Thyroid gland (tissue), 4 donors: Measurements from ENCODE around the gene FMN2.

Source experiments
- CTCF ChIP-seq, 6 experiments: fragments of 200-600 bp in 3 of 6; fragments of 450-650 bp in 3 of 6; sonication (generic) in 3 of 6; IDR thresholded peaks; one replicate each; pipeline ENCODE4 v1.5.1; 2016 to 2019; ENCODE audit warnings: antibody characterized with exemption in 6 of 6, mild to moderate bottlenecking in 2 of 6, inconsistent platforms in 1 of 6, moderate library complexity in 1 of 6
- POLR2A ChIP-seq, 2 donors: fragments of 450-650 bp; IDR thresholded peaks; one replicate each; pipeline ENCODE4 v1.6.1; 2017; ENCODE audit warnings: antibody characterized with exemption in 2 of 2, mild to moderate bottlenecking in 2 of 2, moderate library complexity in 1 of 2

GRCh38 chr1:240426051-240426450, 334.4 kb downstream of the FMN2 start:
- TF ChIP-seq CTCF (IDR thresholded peaks at IDR 0.05) (no peak), POLR2A (IDR thresholded peaks at IDR 0.05) (no peak)
